ENCODE data around the gene WDR6.

DNA sequence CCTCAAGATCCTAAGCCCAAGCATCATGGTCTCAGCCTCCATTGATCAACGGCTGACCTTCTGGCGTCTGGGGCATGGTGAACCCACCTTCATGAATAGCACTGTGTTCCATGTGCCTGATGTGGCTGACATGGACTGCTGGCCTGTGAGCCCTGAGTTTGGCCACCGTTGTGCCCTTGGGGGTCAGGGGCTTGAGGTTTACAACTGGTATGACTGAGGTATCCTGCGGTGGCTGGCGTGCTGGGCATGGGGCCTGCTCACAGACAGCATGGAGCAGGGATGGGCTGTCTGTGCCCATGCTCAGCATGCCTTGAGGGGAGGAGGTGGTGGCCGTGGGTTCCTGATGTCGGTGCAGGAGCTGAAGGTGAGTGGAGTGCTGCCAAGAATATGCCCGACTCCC, 7.9 kb downstream of the WDR6 start:
- TF ChIP-seq POLR2A (IDR thresholded peaks at IDR 0.05; ENCODE audit: low read depth, low read length) = 0 out of 2 replicates have a peak, but pooled peaks have one; percentile 9
- no peak for TF ChIP-seq TAF1 (IDR thresholded peaks at IDR 0.05; ENCODE audit: low read depth, low read length)
- TF ChIP-seq POLR2AphosphoS5 (IDR thresholded peaks at IDR 0.05; ENCODE audit: low read depth, low read length) = peak; percentile 16; the same call in 1 of the 2 replicates
- TF ChIP-seq SPI1 (IDR thresholded peaks at IDR 0.05; ENCODE audit: low read depth, low read length) = no peak
- TF ChIP-seq POU2F2 (IDR thresholded peaks at IDR 0.05; ENCODE audit: low read depth, low read length) = no peak
